DMS53 (cell line): ENCODE measurements around the gene CYP17A1.
A peak's percentile ranks its signal among the peaks of the same experiment; 100 is the strongest.
"Not testable (repeated sequence)": the region's sequence is repeated elsewhere in the genome, so short reads cannot be mapped to it uniquely, and the experiment has no call there.

Experiments used
- DNase-seq: peaks from one replicate; lab custom pipeline; 2025; lab: John Stamatoyannopoulos, UW

CYP17A1 gene, protein sequence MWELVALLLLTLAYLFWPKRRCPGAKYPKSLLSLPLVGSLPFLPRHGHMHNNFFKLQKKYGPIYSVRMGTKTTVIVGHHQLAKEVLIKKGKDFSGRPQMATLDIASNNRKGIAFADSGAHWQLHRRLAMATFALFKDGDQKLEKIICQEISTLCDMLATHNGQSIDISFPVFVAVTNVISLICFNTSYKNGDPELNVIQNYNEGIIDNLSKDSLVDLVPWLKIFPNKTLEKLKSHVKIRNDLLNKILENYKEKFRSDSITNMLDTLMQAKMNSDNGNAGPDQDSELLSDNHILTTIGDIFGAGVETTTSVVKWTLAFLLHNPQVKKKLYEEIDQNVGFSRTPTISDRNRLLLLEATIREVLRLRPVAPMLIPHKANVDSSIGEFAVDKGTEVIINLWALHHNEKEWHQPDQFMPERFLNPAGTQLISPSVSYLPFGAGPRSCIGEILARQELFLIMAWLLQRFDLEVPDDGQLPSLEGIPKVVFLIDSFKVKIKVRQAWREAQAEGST

DNA sequence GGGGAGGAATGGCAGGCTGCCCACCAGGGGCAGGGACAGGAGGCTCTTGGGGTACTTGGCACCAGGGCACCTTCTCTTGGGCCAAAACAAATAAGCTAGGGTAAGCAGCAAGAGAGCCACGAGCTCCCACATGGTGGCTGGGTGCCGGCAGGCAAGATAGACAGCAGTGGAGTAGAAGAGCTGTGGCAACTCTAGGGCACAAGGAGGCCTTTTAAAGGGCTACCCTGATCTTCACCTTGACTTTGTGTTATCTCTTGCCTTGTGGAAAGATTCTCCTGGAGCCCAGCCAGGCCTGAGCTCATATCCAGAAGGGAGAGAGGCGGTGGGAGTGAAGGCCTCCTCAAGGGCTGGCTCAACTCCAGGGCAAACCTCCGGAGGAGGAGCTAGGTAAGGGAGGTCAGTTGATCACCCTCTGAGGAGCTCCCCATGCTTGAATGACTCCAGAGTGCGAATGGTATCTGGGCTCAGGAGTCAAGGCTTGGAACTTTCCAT, at the start of gene CYP17A1:
CYP17A1 (minus strand) TSS at position 184 of the 492 bp plus-strand sequence; CDS start at position 132, 52 bp downstream.
- no peak for DNase-seq

- DNase-seq: no peak
These were observed 43.0 kb upstream of the CYP17A1 start for GRCh38 chr10:102880256-102880655.

DNA sequence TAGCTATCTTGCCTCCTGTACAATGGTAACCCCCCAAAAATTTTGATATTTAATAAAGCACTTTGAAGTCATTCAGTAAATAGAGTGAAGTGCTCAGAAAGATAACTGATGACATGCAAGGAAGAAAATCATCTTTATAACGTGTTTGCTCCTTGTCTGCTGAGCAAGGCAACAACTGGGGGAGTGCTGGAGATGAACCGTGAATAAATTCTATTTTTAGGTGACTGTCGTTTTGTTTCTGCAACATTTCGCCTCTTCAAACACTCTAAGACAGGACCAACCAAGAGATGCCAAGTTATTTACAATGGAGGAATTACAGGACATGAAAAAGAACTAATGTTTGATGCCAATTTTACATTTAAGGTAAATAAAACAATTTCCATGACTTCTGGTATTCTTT, 41.4 kb upstream of the CYP17A1 start:
- DNase-seq: no peak

DNA sequence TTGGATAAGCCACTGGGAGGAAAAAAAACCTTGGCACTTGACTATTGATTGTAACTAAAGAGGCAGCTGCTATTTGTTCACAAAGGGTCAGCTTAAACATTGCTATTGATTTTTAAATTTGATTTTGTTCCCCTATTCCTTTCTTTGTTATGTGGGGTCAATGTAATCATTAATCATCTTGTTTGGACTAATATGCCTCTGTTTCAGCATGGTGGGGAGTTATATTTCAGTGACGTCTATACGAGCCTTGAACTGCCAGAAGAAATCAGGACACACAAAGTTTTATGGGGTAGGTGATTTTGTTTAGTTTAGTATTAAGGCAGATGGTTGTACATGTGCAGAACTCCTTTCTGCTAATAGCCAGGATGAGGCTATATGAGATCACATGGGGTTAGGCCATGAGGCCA, 39.5 kb upstream of the CYP17A1 start:
- no peak for DNase-seq

DNA sequence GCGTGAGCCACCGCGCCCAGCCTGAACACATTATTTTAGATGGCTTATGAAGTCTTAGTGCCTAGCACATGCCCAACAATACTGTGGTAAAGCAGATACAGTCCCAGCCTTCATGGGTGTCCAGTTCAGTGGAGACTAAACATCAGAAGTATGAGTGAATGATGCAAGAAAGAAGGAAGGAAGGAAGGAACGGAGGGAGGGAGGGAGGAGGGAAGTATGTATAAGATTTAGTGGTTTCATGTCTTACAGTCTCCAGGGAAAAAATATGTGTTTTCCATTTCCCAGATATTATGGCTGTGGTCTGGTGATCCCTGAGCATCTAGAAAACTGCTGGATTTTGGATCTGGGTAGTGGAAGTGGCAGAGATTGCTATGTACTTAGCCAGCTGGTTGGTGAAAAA, 35.0 kb upstream of the CYP17A1 start:
- DNase-seq: no peak

DNA sequence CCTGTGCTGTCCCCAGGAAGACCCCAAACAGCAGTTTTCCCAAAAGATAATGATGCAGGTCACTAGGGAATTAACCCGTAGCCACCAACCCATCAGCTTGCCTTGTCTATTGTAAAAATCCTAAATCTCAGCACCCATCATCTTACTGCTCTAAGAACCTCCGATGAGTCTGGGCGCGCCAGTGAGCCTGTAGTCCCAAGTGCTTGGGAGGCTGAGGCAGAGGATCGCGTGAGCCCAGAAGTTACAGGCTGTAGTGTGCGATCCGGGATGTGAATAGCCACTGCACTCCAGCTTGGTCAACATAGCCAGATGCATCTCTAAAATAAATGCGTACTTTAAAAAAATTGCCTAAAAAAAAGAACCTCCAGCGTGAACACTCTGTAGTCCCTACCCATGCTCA, 33.0 kb upstream of the CYP17A1 start:
- DNase-seq: no peak

- DNase-seq: peak; percentile 49
These were observed 32.3 kb upstream of the CYP17A1 start, which contains the start of gene AS3MT for GRCh38 chr10:102869258-102870198. Gene AS3MT (plus strand): TSS chr10:102869470. CDS start chr10:102869593, 123 bp downstream.

- DNase-seq: peak; percentile 35
These were observed 31.7 kb upstream of the CYP17A1 start for GRCh38 chr10:102868911-102869257.

DNA sequence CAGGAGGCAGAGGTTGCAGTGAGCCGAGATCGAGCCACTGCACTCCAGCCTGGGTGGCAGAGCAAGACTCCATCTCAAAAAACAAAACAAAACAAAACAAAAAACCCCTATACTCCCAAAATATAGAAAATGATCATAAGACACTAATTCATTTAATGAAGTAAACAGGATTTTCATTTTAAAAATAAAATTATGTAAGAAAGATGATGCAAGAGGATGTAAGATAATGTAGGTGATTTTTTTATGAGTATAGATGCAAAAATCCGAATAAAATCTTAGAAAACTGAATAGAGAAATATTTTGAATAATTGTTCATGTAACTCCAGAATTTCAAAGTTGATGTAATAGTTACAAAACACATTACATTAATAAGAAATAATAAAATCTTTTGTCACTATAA, 28.4 kb upstream of the CYP17A1 start:
- DNase-seq: no peak

DNA sequence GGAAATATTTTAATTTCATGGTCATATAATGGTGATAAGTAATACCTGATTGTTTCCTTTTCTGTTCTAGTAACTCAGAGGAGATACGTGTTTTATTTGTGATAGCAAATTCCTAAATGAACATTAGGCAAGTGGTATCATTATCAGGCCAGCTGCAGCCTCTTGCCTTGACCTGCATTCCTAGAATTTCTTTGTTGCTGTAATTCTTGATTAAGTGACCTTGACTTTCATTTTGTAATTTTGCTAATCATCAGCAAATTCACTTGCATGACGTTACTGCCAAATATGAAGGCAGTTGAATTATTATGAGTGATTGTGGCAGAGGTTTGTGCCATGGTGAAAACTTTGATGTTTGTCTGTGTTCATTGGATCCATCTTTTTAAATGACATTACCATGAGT, 26.4 kb upstream of the CYP17A1 start:
- no peak for DNase-seq

GRCh38 chr10:102859911-102860310, 22.7 kb upstream of the CYP17A1 start:
- DNase-seq: no peak

- no peak for DNase-seq
These were observed 19.7 kb upstream of the CYP17A1 start for GRCh38 chr10:102856758-102857424.

DNA sequence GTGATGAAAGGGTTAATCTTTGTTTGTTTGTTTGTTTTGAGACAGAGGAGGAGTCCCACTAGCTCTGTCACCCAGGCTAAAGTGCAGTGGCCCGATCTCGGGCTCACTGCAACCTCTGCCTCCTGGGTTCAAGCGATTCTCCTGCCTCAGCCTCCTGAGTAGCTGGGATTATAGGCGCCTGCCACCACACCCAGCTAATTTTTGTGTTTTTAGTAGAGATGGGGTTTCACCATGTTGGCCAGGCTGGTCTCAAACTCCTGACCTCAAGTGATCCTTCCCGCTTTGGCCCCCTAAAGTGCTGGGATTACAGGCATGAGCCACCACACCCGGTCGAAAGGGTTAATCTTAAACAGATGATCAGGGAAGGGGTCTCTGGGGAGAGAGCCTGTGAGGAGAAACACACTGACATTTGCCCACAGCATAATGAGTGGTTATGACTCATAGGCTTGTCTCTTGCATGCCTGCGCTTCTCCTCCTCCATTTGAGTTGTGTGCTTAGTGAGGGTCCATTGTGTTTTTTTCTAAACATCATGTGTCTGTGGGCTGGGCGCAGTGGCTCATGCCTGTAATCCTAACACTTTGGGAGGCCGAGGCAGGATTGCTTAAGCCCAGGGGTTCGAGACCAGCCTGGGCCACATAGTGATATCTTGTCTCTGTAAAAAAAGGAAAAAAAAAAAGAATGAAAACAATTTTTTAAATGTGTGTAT, 18.7 kb upstream of the CYP17A1 start:
- peak; percentile 56 for DNase-seq

GRCh38 chr10:102853237-102853636, 16.0 kb upstream of the CYP17A1 start:
- not testable (repeated sequence) for DNase-seq

DNA sequence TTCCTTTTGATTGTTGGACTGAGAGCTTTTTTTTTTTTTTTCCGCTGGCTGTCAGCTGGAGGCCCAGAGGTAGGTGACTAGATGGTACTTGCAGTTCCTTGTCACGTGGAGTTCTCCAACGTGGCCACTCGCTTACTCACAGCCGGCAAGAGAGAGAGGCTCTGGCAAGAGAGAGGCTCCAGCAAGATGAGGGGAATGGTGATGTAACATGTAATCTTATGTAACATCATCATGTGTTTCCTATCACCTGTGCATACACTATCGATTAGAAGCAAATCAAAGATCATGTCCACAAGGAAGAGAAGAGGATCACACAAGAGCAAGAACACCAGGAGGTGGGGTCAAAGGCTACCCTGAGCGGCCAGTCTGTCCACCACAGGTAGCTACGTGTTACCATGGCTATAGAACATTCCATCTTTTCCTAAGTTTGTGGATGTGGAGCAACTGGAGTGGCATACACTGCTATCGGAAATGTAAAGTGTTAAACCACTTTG, 12.9 kb upstream of the CYP17A1 start:
- DNase-seq: peak; percentile 61

GRCh38 chr10:102845352-102845902, 8.2 kb upstream of the CYP17A1 start:
- no peak for DNase-seq

GRCh38 chr10:102844190-102844776, 7.1 kb upstream of the CYP17A1 start:
- DNase-seq: not testable (repeated sequence)

DNA sequence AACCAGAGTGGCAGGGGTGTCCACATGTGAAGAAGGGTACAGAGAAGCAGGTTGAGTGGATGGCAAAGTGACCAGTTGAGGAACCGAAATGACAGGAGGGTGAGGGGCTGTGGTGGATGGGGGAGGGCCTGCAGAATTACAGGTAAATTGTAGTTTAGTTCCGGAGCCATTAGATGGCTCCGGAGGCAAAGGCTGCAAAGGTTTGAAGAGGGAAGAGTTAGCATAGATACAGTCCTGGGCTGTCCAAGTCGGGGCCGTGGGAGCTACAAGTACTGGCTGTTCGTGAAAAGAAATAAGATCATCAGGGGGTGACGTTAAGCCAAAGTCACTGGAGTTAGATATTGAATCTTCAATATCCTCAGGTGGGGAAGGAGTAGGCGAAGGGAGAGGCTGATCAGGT, 5.9 kb upstream of the CYP17A1 start:
- DNase-seq: not testable (repeated sequence)

DNA sequence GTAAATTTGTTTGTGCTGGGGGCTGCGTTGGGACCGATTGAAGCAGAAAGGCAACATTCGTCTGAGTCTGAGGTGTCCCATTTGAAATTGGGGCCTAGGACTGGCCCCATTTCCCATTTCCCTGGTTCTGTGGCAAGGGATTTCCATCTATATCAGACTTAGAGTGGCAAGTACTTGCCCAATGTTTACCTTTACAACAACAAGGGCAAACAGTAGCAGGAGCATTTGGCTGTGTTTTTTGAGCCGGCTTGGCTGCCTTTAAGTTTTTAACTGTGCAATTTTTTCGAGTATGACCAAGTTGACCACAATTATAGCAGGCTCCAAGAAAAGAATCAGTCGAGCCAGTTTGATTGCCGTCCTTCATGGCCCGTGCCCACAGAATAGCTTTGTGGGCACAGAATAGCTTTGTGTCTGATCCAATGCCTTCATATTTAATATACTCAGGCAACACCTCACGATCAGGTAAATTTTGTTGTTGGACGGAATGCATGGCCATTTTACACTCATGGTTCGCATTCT, 4.7 kb upstream of the CYP17A1 start:
- no peak for DNase-seq
